Measurements from ENCODE around the gene RIMBP2. TPM values are rescaled to one million over a fixed set of nuclear protein-coding genes. Genes with fewer than 3 reads are reported as not detected.

Gene RIMBP2
- total RNA-seq, 6 experiments from 2014 or later: not detected

GRCh38 chr12:130463275-130463658 lies 252.8 kb downstream of the RIMBP2 start:
- Mint-ChIP-seq H3K36me3 (ENCODE audit: low read depth) (0 out of 2 replicates have a peak, but pooled peaks cover 7% of the 10 kb centered on the region), H3K4me1 (ENCODE audit: low read depth) (no peaks in the 10 kb centered on the region), H3K27ac (no peak overlapping the region), H3K4me3 (no peak overlapping the region), H3K9me3 (peaks cover 70% of the 10 kb centered on the region), H3K27me3 (ENCODE audit: insufficient read depth) (no peaks in the 10 kb centered on the region; the same call in 1 of the 2 replicates)
- no peak for DNase-seq
- TF ChIP-seq CTCF (IDR thresholded peaks at IDR 0.05): no peak

GRCh38 chr12:130462558-130463274 lies 253.4 kb downstream of the RIMBP2 start:
- DNase-seq: no peak
- H3K4me3 Mint-ChIP-seq: no peak overlapping the region
- peaks cover 67% of the 10 kb centered on the region for H3K9me3 Mint-ChIP-seq
- H3K27ac Mint-ChIP-seq: no peak overlapping the region
- H3K27me3 Mint-ChIP-seq (ENCODE audit: insufficient read depth): no peaks in the 10 kb centered on the region; the same call in 1 of the 2 replicates
- TF ChIP-seq CTCF (IDR thresholded peaks at IDR 0.05): no peak
- H3K36me3 Mint-ChIP-seq (ENCODE audit: low read depth): 0 out of 2 replicates have a peak, but pooled peaks cover 7% of the 10 kb centered on the region
- H3K4me1 Mint-ChIP-seq (ENCODE audit: low read depth): no peaks in the 10 kb centered on the region

GRCh38 chr12:130461839-130462557 lies 254.1 kb downstream of the RIMBP2 start:
- H3K4me1 Mint-ChIP-seq (ENCODE audit: low read depth): no peaks in the 10 kb centered on the region
- no peaks in the 10 kb centered on the region for H3K36me3 Mint-ChIP-seq (ENCODE audit: low read depth)
- no peak overlapping the region for H3K4me3 Mint-ChIP-seq
- H3K9me3 Mint-ChIP-seq: peaks cover 64% of the 10 kb centered on the region
- TF ChIP-seq CTCF (IDR thresholded peaks at IDR 0.05): no peak
- no peaks in the 10 kb centered on the region; the same call in 1 of the 2 replicates for H3K27me3 Mint-ChIP-seq (ENCODE audit: insufficient read depth)
- no peak for DNase-seq
- no peak overlapping the region for H3K27ac Mint-ChIP-seq

GRCh38 chr12:130461447-130461815 lies 254.7 kb downstream of the RIMBP2 start:
- Mint-ChIP-seq H3K36me3 (ENCODE audit: low read depth) (no peaks in the 10 kb centered on the region), H3K4me3 (no peak overlapping the region), H3K27me3 (ENCODE audit: insufficient read depth) (no peaks in the 10 kb centered on the region; the same call in 1 of the 2 replicates), H3K4me1 (ENCODE audit: low read depth) (no peaks in the 10 kb centered on the region), H3K27ac (no peak overlapping the region), H3K9me3 (peaks cover 63% of the 10 kb centered on the region)
- no peak for DNase-seq
- no peak for TF ChIP-seq CTCF (IDR thresholded peaks at IDR 0.05)

GRCh38 chr12:130460611-130461446 lies 255.3 kb downstream of the RIMBP2 start:
- no peak for TF ChIP-seq CTCF (IDR thresholded peaks at IDR 0.05)
- H3K9me3 Mint-ChIP-seq: peaks cover 57% of the 10 kb centered on the region
- H3K4me3 Mint-ChIP-seq: no peak overlapping the region
- no peaks in the 10 kb centered on the region for H3K36me3 Mint-ChIP-seq (ENCODE audit: low read depth)
- H3K27ac Mint-ChIP-seq: no peak overlapping the region
- DNase-seq: no peak
- H3K4me1 Mint-ChIP-seq (ENCODE audit: low read depth): no peaks in the 10 kb centered on the region
- H3K27me3 Mint-ChIP-seq (ENCODE audit: insufficient read depth): no peaks in the 10 kb centered on the region; the same call in 1 of the 2 replicates

Data from HFFc6 (cell line).